G401.6 (cell line): ENCODE data around the gene HS1BP3.

Experiments used
- FAIRE-seq: peaks from 2 replicates; lab custom pipeline; 2012; peaks lifted over from hg19 to GRCh38; lab: Jason Lieb, UNC

Gene HS1BP3

GRCh38 chr2:20617081-20617575 is 33.8 kb downstream of the HS1BP3 start:
- FAIRE-seq = no peak

GRCh38 chr2:20616341-20616871 is 34.5 kb downstream of the HS1BP3 start:
- FAIRE-seq = no peak

GRCh38 chr2:20615466-20616241 is 35.2 kb downstream of the HS1BP3 start:
- no peak for FAIRE-seq

DNA sequence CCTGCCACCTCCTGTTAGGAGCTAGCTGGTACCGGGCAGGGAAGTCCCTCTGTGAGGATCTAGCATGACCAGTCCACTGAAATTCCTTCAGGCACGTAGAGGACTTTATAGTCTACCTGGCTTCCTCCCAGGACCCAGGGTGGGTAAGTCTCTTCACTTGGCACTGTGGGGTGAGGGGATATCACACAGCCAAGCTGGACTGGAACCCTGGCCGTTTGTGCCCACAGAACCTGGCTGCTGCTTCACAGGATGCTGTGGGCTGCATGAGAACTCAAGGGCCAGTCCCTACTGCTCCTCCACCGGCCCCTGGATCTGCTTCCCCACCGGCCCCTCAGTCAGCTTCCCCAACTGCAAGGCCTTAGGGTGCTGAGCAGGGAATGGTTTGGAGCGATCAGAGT is 35.8 kb downstream of the HS1BP3 start:
- FAIRE-seq = no peak

- no peak for FAIRE-seq
These were observed 36.5 kb downstream of the HS1BP3 start for GRCh38 chr2:20614201-20615067.

DNA sequence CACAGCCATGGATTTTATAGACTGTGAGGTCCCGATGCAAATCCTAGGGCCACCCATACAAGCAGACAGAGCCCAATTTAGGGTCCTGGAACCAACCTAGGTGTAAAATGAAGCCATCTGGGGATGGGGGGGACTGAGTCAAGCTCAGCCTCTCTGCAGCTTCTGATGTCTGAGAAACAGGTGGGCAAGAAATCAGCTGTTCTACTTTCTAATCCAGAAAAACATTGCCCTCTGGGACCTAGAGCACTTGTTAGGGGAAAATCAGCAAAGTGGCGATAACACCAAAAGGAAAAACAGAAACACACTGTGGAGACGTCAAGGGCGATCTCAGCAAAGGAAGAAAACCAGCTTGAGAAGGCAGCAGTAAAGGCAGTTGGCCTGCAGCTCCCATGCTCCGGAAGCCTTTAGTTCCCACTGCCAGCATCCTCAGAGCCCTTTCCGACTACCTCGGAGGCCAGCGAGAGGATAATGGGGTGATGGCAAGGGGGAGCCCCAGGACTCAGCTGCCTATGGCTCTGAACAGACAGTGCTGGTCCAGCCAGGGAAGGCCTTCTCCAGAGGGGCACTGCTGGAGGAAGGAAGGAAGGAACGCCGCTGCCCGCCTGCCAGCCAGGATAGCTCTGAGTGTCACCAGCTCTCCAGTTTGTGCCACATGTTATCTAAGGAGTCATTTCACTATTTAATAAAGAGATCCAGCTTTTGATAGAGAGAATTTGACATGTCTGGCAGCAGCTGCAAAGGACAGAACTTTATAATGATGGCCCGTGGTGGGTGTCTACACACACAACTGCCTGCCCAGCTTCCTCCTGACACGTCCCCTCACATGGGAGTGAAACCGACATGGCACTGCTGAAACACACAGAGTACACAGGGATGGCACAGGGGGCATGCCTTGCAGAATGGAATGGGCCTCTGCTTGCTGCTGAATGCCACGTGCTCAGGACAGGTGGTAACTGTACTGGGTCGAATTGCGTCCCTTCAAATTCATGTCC is 37.7 kb downstream of the HS1BP3 start:
- no peak for FAIRE-seq

- FAIRE-seq = no peak
These were observed 39.0 kb downstream of the HS1BP3 start for GRCh38 chr2:20611844-20612356.

DNA sequence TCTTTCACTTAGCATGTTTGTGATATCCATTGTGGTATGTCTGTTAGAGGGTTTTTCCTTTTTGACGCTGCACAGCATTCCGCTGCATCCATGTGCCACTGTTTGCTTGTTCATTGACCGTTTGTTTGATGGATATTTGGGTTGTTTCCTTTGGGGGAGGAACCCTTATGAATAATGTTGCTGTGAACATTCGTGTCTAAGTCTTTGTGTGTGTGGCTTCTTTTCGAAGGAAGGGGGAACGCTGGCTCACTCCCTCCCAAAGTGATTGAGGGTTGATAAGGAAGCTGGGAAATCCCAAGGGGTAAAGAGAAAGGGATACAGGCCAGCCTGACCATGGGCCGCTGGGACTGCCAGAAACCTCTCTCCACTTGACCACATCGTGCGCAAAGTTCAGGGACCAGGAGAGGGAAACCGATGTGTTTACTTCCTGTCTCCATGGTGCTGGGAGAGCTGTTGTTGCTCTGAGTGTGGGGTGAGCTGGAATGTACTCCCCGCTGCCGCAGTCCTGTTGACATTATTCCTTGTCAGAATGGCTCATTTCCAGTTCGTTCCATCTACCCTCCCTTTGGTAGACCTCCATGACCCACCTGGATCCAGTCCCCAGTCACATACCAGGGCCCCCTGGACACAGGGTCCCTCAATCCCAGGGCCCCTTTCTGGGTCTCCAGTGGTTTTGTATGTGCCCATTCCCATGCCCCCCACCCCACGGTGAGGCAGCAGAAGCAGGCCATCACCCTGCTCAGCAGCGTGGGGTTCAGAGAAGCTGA is 39.6 kb downstream of the HS1BP3 start:
- FAIRE-seq = no peak

DNA sequence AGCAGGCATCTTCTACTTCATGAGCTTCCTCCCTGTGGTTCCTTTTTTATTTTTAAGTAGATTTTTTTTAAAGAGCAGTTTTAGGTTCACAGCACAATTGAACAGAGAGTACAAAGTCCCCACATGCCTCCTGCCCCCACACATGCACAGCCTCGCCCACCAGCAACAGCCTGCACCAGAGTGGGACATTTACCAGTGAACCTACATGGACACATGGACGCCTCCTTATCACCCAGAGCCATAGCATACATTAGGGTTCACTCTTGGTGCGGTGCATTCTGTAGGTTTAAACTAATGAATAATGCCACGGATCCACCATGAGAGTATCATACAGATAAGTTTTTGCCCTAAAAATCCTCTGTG is 40.9 kb downstream of the HS1BP3 start:
- no peak for FAIRE-seq

DNA sequence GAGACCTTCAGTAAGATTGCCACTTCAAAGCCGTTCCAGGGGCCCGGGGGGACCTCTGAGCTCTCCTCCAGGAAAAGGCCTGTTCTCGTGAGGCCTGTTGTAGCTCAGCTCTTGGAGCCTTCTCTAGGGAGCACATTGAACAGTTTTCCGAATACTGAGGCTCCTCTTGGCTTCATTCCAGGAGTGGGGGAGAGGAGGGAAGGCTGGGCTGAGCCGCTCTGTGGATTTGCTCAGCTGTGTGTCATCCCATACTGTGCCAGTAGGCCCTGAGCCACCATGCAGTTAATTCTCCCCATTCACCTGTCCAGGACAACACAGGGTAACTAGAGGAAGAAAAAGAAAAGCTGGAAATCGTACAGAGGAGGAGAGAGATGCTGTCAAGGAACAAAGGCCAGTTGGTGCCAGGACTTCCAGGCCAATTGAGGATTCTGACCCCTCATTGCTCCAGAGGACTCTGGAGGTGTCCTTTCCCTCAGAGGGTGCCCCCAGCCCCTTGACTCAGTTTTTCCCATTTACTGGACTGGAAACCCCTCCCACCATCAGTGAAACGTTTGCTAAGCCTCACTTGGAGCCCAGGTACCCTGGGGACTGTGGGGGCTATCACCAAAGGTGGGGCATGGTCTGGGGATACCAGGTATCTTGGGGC is 41.4 kb downstream of the HS1BP3 start:
- no peak for FAIRE-seq

DNA sequence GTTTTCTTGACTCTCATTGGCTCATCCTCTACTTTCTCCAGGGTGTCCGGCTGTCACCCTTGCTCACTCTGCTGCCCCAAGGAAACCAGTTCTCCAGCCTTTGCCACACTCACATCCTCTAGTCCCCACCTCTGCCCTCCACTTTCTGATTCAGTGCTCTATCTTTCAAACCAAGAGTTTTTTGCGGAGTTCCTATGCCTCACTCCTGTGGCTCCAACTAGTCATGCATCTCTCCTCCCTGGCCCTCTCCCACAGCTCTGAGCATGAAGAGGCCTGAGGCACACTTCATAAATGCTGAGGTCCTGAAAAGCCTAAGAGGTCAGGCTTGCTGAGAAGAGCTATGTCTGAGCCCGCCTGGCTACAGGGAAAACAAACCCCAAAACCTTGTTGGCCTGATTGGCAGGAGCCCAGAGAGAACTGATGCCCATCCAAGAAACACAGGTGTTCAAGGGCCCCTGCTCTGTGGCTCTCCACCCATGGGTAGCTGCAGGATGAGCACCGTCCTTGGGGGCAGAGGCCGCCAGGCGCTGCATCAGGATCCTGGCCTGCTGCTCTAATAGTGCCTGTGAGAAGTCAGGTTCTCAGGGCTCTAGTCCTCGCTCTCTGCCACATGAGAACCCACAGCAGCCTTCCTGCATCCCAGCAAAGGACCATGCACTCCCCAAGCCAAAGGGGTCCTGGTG is 42.1 kb downstream of the HS1BP3 start:
- FAIRE-seq = no peak

DNA sequence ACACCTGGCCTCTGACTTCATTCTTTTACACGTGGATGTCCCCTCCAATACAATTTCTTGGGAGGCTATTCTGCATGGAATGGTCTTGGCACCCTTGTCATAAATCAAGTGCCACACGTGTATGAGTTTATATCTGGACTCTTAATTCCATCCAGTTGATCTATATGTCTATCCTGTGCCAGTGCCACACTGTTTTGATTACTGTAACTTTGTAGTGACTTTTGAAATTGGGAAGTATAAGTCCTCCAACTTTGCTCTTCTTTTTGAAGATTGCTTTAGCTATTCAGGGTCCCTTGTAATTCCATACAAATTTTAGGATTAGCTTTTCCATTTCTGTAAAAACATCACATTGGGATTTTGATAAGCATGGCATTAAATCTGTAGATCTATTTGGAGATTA is 43.5 kb downstream of the HS1BP3 start:
- no peak for FAIRE-seq

GRCh38 chr2:20606198-20606597 is 44.7 kb downstream of the HS1BP3 start:
- no peak for FAIRE-seq

DNA sequence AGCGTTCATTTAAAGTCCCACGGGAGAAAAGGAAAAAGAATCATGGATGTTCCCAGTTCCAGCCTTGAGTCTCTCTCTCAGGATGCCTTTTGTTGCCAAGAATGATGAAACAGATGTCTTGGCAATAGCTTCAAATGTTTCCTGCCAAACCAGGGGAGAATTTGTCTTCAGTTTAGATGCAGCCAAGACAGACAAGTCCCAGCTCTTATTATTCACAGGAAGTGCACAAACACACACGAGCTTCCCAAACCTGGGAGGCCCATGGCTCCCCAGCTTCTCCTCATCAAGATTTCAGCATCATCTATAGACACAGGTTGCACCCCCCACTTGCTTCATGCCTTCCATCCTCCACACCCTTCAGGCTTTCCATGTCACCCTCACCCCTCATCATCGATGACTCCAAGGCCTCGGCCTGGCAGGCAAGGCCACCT is 45.9 kb downstream of the HS1BP3 start:
- FAIRE-seq = no peak

DNA sequence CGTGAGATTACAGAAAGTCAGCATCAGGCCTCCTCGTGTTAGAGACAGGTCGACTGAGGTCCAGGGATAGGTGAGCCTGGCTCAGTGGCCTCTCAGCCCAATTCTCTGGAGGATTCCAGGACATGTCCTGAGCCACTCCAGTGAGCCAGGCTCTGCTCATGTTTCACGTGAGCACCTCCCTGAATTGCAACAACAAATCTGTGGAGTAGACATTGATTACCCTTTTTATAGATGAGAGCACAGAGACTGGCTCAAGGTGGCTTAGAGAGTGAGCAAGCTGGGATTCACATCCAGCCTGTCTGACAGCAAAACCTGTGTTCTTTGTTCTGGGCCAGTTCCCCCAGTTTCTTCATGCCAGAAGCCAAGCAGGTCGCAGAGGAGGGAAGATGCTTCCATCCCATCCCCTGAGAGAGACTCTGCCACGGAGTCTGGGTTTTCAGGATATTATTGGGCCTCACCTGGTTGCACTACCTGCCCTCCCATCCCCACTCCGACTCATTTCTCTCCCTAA is 46.4 kb downstream of the HS1BP3 start:
- no peak for FAIRE-seq

GRCh38 chr2:20603791-20604190 is 47.1 kb downstream of the HS1BP3 start:
- FAIRE-seq = no peak

DNA sequence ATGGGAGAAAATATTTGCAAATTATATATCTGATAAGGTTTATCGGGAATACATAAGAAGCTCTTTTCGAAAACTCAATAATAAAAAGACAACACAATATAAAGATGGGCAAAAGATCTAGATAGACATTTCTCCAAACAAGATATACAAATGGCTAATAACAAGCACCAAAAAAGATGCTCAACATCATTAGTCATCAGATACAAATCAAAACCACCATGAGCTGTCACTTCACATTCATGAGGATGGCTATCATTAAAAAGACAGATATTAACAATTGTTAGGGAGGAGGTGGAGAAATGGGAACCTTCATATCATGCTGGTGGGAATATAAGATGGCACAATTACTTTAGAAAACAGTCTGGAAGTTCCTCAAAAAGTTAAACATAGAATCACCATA is 48.1 kb downstream of the HS1BP3 start:
- FAIRE-seq = no peak

- FAIRE-seq = peak; percentile 98
These were observed 50.1 kb downstream of the HS1BP3 start for GRCh38 chr2:20600756-20601325.

DNA sequence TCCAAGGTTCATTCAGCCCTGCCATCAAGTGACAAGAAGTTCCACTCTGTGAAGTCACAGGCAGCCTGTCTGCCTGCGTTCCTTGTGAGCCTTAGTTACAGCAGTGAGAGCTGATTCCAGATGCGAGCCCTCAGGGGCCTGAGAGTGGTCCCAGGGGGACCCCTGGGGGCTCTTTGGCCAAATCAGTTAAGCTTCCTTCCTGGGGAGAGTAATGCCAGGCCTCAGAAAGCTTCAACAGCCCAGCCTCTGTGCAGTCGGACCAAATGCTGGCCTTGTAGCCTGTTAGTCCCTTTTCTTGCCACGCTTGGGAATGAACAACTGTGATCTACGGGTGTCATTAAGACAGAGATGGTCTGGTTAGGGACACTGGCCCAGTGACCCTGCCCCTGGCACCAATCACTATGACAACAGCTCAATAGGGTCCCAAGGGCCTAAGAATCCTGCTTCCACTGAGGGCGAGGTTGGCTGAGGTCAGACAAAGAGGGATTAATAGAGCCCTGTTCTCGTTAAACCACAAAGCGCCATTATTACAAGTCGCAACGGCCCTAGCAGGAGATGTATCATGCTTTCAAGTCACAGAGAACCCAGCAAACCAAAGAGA is 50.9 kb downstream of the HS1BP3 start:
- FAIRE-seq = no peak
